B cell (primary cell): Measurements from ENCODE around the gene TENM3. TPM values are rescaled to one million over a fixed set of nuclear protein-coding genes. Genes with fewer than 3 reads are reported as not detected.

Source experiments
- ATAC-seq: fragments of 200-7000 bp; cut with Tn5 transposase; one replicate; pipeline ENCODE4 v1.10.0; 2021; ENCODE audit warnings: low read depth, mild to moderate bottlenecking, moderate number of reproducible peaks, moderate library complexity
- CTCF ChIA-PET: fragments of 350-600 bp; sonication (Branson Sonifier 250); formaldehyde crosslinking; loops from one replicate; lab custom pipeline; 2021; ENCODE audit warnings: antibody characterized with exemption, inconsistent platforms; lab: Charles Lee
- POLR2A ChIA-PET: fragments of 350-600 bp; sonication (Branson Sonifier 250); formaldehyde crosslinking; loops from one replicate; lab custom pipeline; 2021; ENCODE audit warnings: antibody characterized with exemption; lab: Charles Lee
- DNase-seq: peaks from one replicate; pipeline ENCODE4 v3.0.0; 2013
- H2AFZ ChIP-seq: 2 replicates; pipeline ENCODE4 v1.6.1; 2012; ENCODE audit warnings: mild to moderate bottlenecking, low read depth, low read length; ENCODE audit not compliant: insufficient read depth, poor library complexity, severe bottlenecking
- H3K27ac ChIP-seq, 2 donors: 1 replicate in 1 of 2; 2 replicates in 1 of 2; pipeline ENCODE4 v1.5.1; 2012 to 2013; ENCODE audit warnings: low read length in 2 of 2, mild to moderate bottlenecking in 2 of 2, moderate library complexity in 1 of 2
- H3K27me3 ChIP-seq, 4 experiments: fragments of 200-600 bp in 1 of 4; sonication (generic) in 1 of 4; replicated peaks in 1 of 4; 1 replicate in 2 of 4; 2 replicates in 2 of 4; pipeline versions ENCODE4 v1.6.1 to v1.7.0; 2013 to 2016; ENCODE audit warnings: low read length in 3 of 4, mild to moderate bottlenecking in 2 of 4, mixed read lengths in 1 of 4, moderate library complexity in 1 of 4; ENCODE audit not compliant: insufficient read depth in 4 of 4, control insufficient read depth in 3 of 4; ENCODE audit errors: control extremely low read depth in 1 of 4
- H3K36me3 ChIP-seq, 2 experiments: replicated peaks in 1 of 2; 1 replicate in 1 of 2; 2 replicates in 1 of 2; pipeline versions ENCODE4 v1.6.1 to v1.7.1; 2013; ENCODE audit warnings: low read length in 1 of 2; ENCODE audit not compliant: insufficient read depth in 2 of 2, control insufficient read depth in 1 of 2; ENCODE audit errors: control extremely low read depth in 1 of 2, extremely low read depth in 1 of 2
- H3K4me1 ChIP-seq, 2 donors: fragments of 200-600 bp in 1 of 2; sonication (generic) in 1 of 2; 1 replicate in 1 of 2; 2 replicates in 1 of 2; pipeline versions ENCODE4 v1.5.1 to v1.6.1; 2013 to 2017; ENCODE audit warnings: low read length in 2 of 2; ENCODE audit not compliant: control insufficient read depth in 2 of 2, insufficient read depth in 2 of 2
- H3K4me2 ChIP-seq: replicated peaks from 2 replicates; pipeline ENCODE3; 2012; ENCODE audit warnings: mild to moderate bottlenecking, low read depth, low read length; ENCODE audit not compliant: poor library complexity, severe bottlenecking
- H3K4me3 ChIP-seq, 5 experiments: fragments of 200-600 bp in 1 of 5; sonication (generic) in 1 of 5; 1 replicate in 3 of 5; 2 replicates in 2 of 5; pipeline versions ENCODE4 v1.5.1 to v1.7.0; 2011 to 2016; ENCODE audit warnings: low read length in 4 of 5, mild to moderate bottlenecking in 4 of 5, low read depth in 2 of 5, control low read depth in 1 of 5, moderate library complexity in 1 of 5; ENCODE audit not compliant: insufficient read depth in 1 of 5; ENCODE audit errors: control extremely low read depth in 1 of 5, extremely low read depth in 1 of 5
- H3K79me2 ChIP-seq: fragments of 200-600 bp; sonication (generic); one replicate; pipeline ENCODE4 v1.6.0; 2016; ENCODE audit warnings: low read length; ENCODE audit not compliant: control insufficient read depth, insufficient read depth
- H3K9ac ChIP-seq: fragments of 200-600 bp; sonication (generic); 2 replicates; pipeline ENCODE4 v1.6.1; 2017; ENCODE audit warnings: mild to moderate bottlenecking, low read length, moderate library complexity
- H3K9me3 ChIP-seq, 3 donors: one replicate each; pipeline versions ENCODE4 v1.6.1 to v1.7.1; 2013; ENCODE audit warnings: low read length in 2 of 3; ENCODE audit not compliant: control insufficient read depth in 2 of 3, insufficient read depth in 1 of 3; ENCODE audit errors: control extremely low read depth in 1 of 3
- H4K20me1 ChIP-seq: 2 replicates; pipeline ENCODE4 v1.6.0; 2012; ENCODE audit warnings: mild to moderate bottlenecking, low read length; ENCODE audit not compliant: insufficient read depth, control insufficient read depth, poor library complexity, severe bottlenecking
- H3K27ac Mint-ChIP-seq: one replicate; pipeline ENCODE4 v1.8.0; 2021; ENCODE audit warnings: mixed read lengths
- H3K27me3 Mint-ChIP-seq: one replicate; pipeline ENCODE4 v1.8.0; 2021; ENCODE audit warnings: mixed read lengths
- H3K4me1 Mint-ChIP-seq: one replicate; pipeline ENCODE4 v1.8.0; 2021; ENCODE audit warnings: mixed read lengths
- H3K4me3 Mint-ChIP-seq: one replicate; pipeline ENCODE4 v1.8.0; 2021; ENCODE audit warnings: mixed read lengths
- H3K9me3 Mint-ChIP-seq: one replicate; pipeline ENCODE4 v1.8.0; 2022; ENCODE audit warnings: mixed read lengths; ENCODE audit not compliant: insufficient read depth
- CTCF ChIP-seq: fragments of 200-600 bp; IDR thresholded peaks from one replicate; pipeline ENCODE4 v1.8.0; 2022; ENCODE audit warnings: antibody characterized with exemption, mild to moderate bottlenecking
- EZH2 ChIP-seq: IDR thresholded peaks from 2 replicates; pipeline ENCODE4 v1.6.1; 2012; ENCODE audit warnings: borderline replicate concordance, low read depth, mild to moderate bottlenecking, moderate library complexity, low read length; ENCODE audit not compliant: insufficient read depth, poor library complexity, severe bottlenecking
- WGBS: methylation state at CpG from one replicate; pipeline ENCODE4 v1.1.5; 2013; ENCODE audit warnings: missing lambda C conversion rate; ENCODE audit not compliant: insufficient coverage; 5-methylcytosine and 5-hydroxymethylcytosine counted together
- intact Hi-C: fragments of 100-400 bp; cut with micrococcal nuclease; formaldehyde crosslinking; loops from one replicate; pipeline ENCODE4 v1.10.0; 2022
- polyA plus RNA-seq: library from polyadenylated mRNA; depleted of rRNA; stranded (reverse); fragments of >200 nt; gene quantifications from 2 replicates; pipeline ENCODE4 v1.2.3, GENCODE V29; 2012
- total RNA-seq, 2 donors: library from RNA; stranded (reverse); fragments of 120-200 nt in 1 of 2; gene quantifications; 1 replicate in 1 of 2; 2 replicates in 1 of 2; pipeline versions ENCODE4 v1.2.3 to v1.2.4, GENCODE V29; 2013 to 2022

The TENM3 gene
- total and polyA plus RNA-seq, 2 donors (not counting 1 experiment from before 2014, with no cell fraction given) = not detected

GRCh38 chr4:182671749-182672148, 428.5 kb downstream of the TENM3 start:
- ATAC-seq (no peak), DNase-seq (no peak)
- no peaks in the 10 kb centered on the region for H3K4me1 Mint-ChIP-seq
- Histone ChIP-seq H3K27ac (no peak overlapping the region), H4K20me1 (no peaks in the 10 kb centered on the region), H3K9me3 (no peaks in the 10 kb centered on the region), H3K4me1 (no peaks in the 10 kb centered on the region), H3K36me3 (no peaks in the 10 kb centered on the region), H3K79me2 (no peaks in the 10 kb centered on the region), H3K4me2 (no peak overlapping the region), H3K27me3 (no peaks in the 10 kb centered on the region), H3K9ac (no peak overlapping the region), H2AFZ (no peak overlapping the region), H3K4me3 (no peak overlapping the region)
- no peak overlapping the region for H3K4me3 Mint-ChIP-seq
- no CpG with 5 or more reads among the region's 5 CpGs for WGBS
- intact Hi-C loops = no loop called here
- CTCF ChIA-PET = no interaction called here
- no peak overlapping the region for H3K27ac Mint-ChIP-seq
- H3K27me3 Mint-ChIP-seq = no peaks in the 10 kb centered on the region
- peaks cover 2% of the 10 kb centered on the region for H3K9me3 Mint-ChIP-seq
- POLR2A ChIA-PET = no interaction called here
- TF ChIP-seq CTCF = no peak
- TF ChIP-seq EZH2 = no peak

GRCh38 chr4:182678590-182678989, 435.4 kb downstream of the TENM3 start:
- H3K4me1 Mint-ChIP-seq = no peaks in the 10 kb centered on the region
- H3K27ac Mint-ChIP-seq = no peak overlapping the region
- H3K27ac ChIP-seq = no peak overlapping the region
- H3K36me3 ChIP-seq = no peaks in the 10 kb centered on the region
- H4K20me1 ChIP-seq = no peaks in the 10 kb centered on the region
- intact Hi-C loops = no loop called here
- ATAC-seq (no peak), DNase-seq (no peak)
- TF ChIP-seq CTCF (no peak), EZH2 (no peak)
- no peak overlapping the region for H3K9ac ChIP-seq
- no peaks in the 10 kb centered on the region for H3K27me3 ChIP-seq
- no peaks in the 10 kb centered on the region for H3K79me2 ChIP-seq
- no peaks in the 10 kb centered on the region for H3K9me3 ChIP-seq
- no peaks in the 10 kb centered on the region for H3K9me3 Mint-ChIP-seq
- ChIA-PET POLR2A (no interaction called here), CTCF (no interaction called here)
- WGBS = 95% methylated on average over 2 of the region's 4 CpGs
- H3K4me1 ChIP-seq = no peaks in the 10 kb centered on the region
- H3K4me3 ChIP-seq = no peak overlapping the region
- no peaks in the 10 kb centered on the region for H3K27me3 Mint-ChIP-seq
- no peak overlapping the region for H3K4me2 ChIP-seq
- H3K4me3 Mint-ChIP-seq = no peak overlapping the region
- no peak overlapping the region for H2AFZ ChIP-seq
